Caco-2 (cell line): ENCODE measurements around the gene RNF208. TPM values are rescaled to one million over a fixed set of nuclear protein-coding genes. Genes with fewer than 3 reads are reported as not detected.
A peak's percentile ranks its signal among the peaks of the same experiment; 100 is the strongest.

ENCODE experiments used
- BruUV-seq: library from RNA; stranded (reverse); fragments of 400-500 nt; replicated peaks from 2 replicates; lab custom pipeline; 2021; lab: Mats Ljungman, UMichigan
- CTCF ChIA-PET: fragments of 300-600 bp; sonication (Branson Sonifier 250); formaldehyde crosslinking; loops from one replicate; lab custom pipeline; 2022; ENCODE audit warnings: antibody characterized with exemption; lab: Charles Lee
- POLR2A ChIA-PET: fragments of 300-600 bp; sonication (Branson Sonifier 250); formaldehyde crosslinking; loops from one replicate; lab custom pipeline; 2022; ENCODE audit warnings: antibody characterized with exemption; lab: Charles Lee
- DNase-seq, 2 experiments: peaks; one replicate each; pipeline versions ENCODE4 v3.0.0 to v3.0.0-alpha.2; 2020 to 2022
- H3K27me3 ChIP-seq: replicated peaks from 2 replicates; pipeline ENCODE4 v1.6.0; 2011; ENCODE audit warnings: low read length; ENCODE audit not compliant: control insufficient read depth, insufficient read depth
- H3K36me3 ChIP-seq: 2 replicates; pipeline ENCODE4 v1.5.1; 2011; ENCODE audit warnings: low read length; ENCODE audit not compliant: control insufficient read depth, insufficient read depth
- H3K4me1 ChIP-seq: fragments of 250-450 bp; sonication (Bioruptor Pico); 2 replicates; pipeline ENCODE4 v1.5.1; 2020; ENCODE audit warnings: mild to moderate bottlenecking
- H3K4me3 ChIP-seq: 2 replicates; pipeline ENCODE4 v1.5.1; 2011; ENCODE audit warnings: low read depth, mild to moderate bottlenecking, control low read depth, low read length
- H3K9me3 ChIP-seq: fragments of 250-450 bp; sonication (Bioruptor Pico); 2 replicates; pipeline ENCODE4 v1.5.1; 2020; ENCODE audit warnings: mild to moderate bottlenecking, moderate library complexity
- H3K27ac Mint-ChIP-seq: one replicate; pipeline ENCODE4 v1.8.0; 2022; ENCODE audit warnings: mixed read lengths; ENCODE audit not compliant: unreplicated experiment
- H3K27me3 Mint-ChIP-seq: one replicate; pipeline ENCODE4 v1.8.0; 2022; ENCODE audit warnings: mixed read lengths; ENCODE audit not compliant: insufficient read depth, unreplicated experiment
- H3K36me3 Mint-ChIP-seq: one replicate; pipeline ENCODE4 v1.8.0; 2022; ENCODE audit warnings: mild to moderate bottlenecking, mixed read lengths; ENCODE audit not compliant: insufficient read depth, unreplicated experiment
- H3K4me1 Mint-ChIP-seq: one replicate; pipeline ENCODE4 v1.8.0; 2022; ENCODE audit warnings: low read depth, mixed read lengths; ENCODE audit not compliant: unreplicated experiment
- H3K4me3 Mint-ChIP-seq: one replicate; pipeline ENCODE4 v1.8.0; 2022; ENCODE audit warnings: mild to moderate bottlenecking, moderate library complexity, mixed read lengths; ENCODE audit not compliant: unreplicated experiment
- H3K9me3 Mint-ChIP-seq: one replicate; pipeline ENCODE4 v1.8.0; 2022; ENCODE audit warnings: mixed read lengths; ENCODE audit not compliant: unreplicated experiment
- CTCF ChIP-seq, 2 experiments: fragments of 200-600 bp in 1 of 2; IDR thresholded peaks; 1 replicate in 1 of 2; 2 replicates in 1 of 2; pipeline versions ENCODE4 v1.5.1 to v1.8.0; 2011 to 2022; ENCODE audit warnings: antibody characterized with exemption in 1 of 2, control low read depth in 1 of 2, inconsistent platforms in 1 of 2, low read depth in 1 of 2, low read length in 1 of 2, mild to moderate bottlenecking in 1 of 2, moderate library complexity in 1 of 2; ENCODE audit not compliant: insufficient read depth in 1 of 2, severe bottlenecking in 1 of 2, unreplicated experiment in 1 of 2
- intact Hi-C: fragments of 100-400 bp; cut with micrococcal nuclease; formaldehyde crosslinking; loops from one replicate; pipeline ENCODE4 v1.10.0; 2022; ENCODE audit not compliant: unreplicated experiment
- total RNA-seq: library from RNA; stranded (reverse); gene quantifications from 2 replicates; pipeline ENCODE4 v1.2.3, GENCODE V29; 2022

The RNF208 gene
- total RNA-seq, 1 experiment from 2014 or later = 6.5 TPM

- no peak overlapping the region for H3K27ac Mint-ChIP-seq
- H3K36me3 ChIP-seq = no peaks in the 10 kb centered on the region
- no peaks in the 10 kb centered on the region for H3K4me1 Mint-ChIP-seq
- no peak overlapping the region for H3K4me3 Mint-ChIP-seq
- peak; percentile 65 to 71 for DNase-seq
- ChIA-PET CTCF (interaction anchor here (0.5 to 2.2 kb wide), 14 partner anchors 9 to 336 kb away, joined by 3 to 13 read pairs (median 4); partner anchors contain the start of genes NPDC1, RNF208, RNF224 and TPRN), POLR2A (interaction anchor here (0.6 to 0.8 kb wide), 3 partner anchors 12 to 444 kb away, joined by 3 to 5 read pairs (median 3); partner anchors contain the start of gene TUBB4B)
- H3K27me3 ChIP-seq = no peaks in the 10 kb centered on the region
- H3K27me3 Mint-ChIP-seq = no peaks in the 10 kb centered on the region
- no peak overlapping the region for H3K4me3 ChIP-seq
- peaks cover 40% of the 10 kb centered on the region for H3K36me3 Mint-ChIP-seq
- BruUV-seq = no TSS peak
- no peaks in the 10 kb centered on the region for H3K9me3 Mint-ChIP-seq
- H3K4me1 ChIP-seq = 0 out of 2 replicates have a peak, but pooled peaks cover 3% of the 10 kb centered on the region
- TF ChIP-seq CTCF (IDR thresholded peaks at IDR 0.05; ENCODE audit: insufficient read depth in 1 of 2, low read depth in 1 of 2, low read length in 1 of 2, severe bottlenecking in 1 of 2, unreplicated experiment in 1 of 2) = peak; percentile 35 to 72
- H3K9me3 ChIP-seq = no peaks in the 10 kb centered on the region
- intact Hi-C loops = no loop called here
Measured at GRCh38 chr9:137176302-137177182, 45.5 kb downstream of the RNF208 start.

GRCh38 chr9:137175345-137175961, 46.6 kb downstream of the RNF208 start:
- Histone ChIP-seq H3K27me3 (no peaks in the 10 kb centered on the region; the same call in 1 of the 2 replicates), H3K9me3 (no peaks in the 10 kb centered on the region), H3K4me1 (0 out of 2 replicates have a peak, but pooled peaks cover 3% of the 10 kb centered on the region), H3K4me3 (no peak overlapping the region), H3K36me3 (no peaks in the 10 kb centered on the region)
- H3K4me1 Mint-ChIP-seq = no peaks in the 10 kb centered on the region
- H3K36me3 Mint-ChIP-seq = peaks cover 39% of the 10 kb centered on the region
- CTCF ChIA-PET = interaction anchor here (0.5 to 2.0 kb wide), 7 partner anchors 46 to 335 kb away, joined by 3 to 5 read pairs (median 4); partner anchors contain the start of genes RNF208 and RNF224
- no peak for DNase-seq
- no peak overlapping the region for H3K4me3 Mint-ChIP-seq
- H3K27me3 Mint-ChIP-seq = no peaks in the 10 kb centered on the region
- peak in 1 of 2 experiments; percentile 17 for TF ChIP-seq CTCF (IDR thresholded peaks at IDR 0.05; ENCODE audit: insufficient read depth in 1 of 2, low read depth in 1 of 2, low read length in 1 of 2, severe bottlenecking in 1 of 2, unreplicated experiment in 1 of 2)
- no TSS peak for BruUV-seq
- POLR2A ChIA-PET = interaction anchor here (0.9 to 1.1 kb wide), 2 partner anchors 61 to 89 kb away, joined by 3 to 4 read pairs; no protein-coding TSS in a partner anchor
- H3K27ac Mint-ChIP-seq = no peak overlapping the region
- intact Hi-C loops = no loop called here
- no peaks in the 10 kb centered on the region for H3K9me3 Mint-ChIP-seq
